Posterior vena cava (tissue), 2 donors: ENCODE data around the gene TCL1B. TPM values are rescaled to one million over a fixed set of nuclear protein-coding genes. Genes with fewer than 3 reads are reported as not detected.

ENCODE experiments used
- DNase-seq: peaks from one replicate; pipeline ENCODE4 v3.0.0-alpha.2; 2020; ENCODE audit warnings: low spot score
- intact Hi-C, 2 donors: fragments of 100-400 bp; cut with DNase I; formaldehyde crosslinking; loops; one replicate each; pipeline versions ENCODE4 v1.14.1 to v1.14.2; 2022 to 2023
- total RNA-seq, 2 donors: library from RNA; stranded (reverse); fragmentation: NEBNext Ultra II Directional; extraction: Animal tissue kit (Norgen Biotek cat#: 25700); gene quantifications; one replicate each; pipeline ENCODE4 v1.2.1, GENCODE V29; 2021
- donor health status: DM: yes; HTN: yes; CAD: no.
- donor health status: DM: yes; HTN: yes; CAD: no.

TCL1B gene
- total RNA-seq, 2 donors from 2014 or later = not detected

- intact Hi-C loops = no loop called here
- DNase-seq = no peak
Observed at GRCh38 chr14:95733212-95733611, 47.0 kb downstream of the TCL1B start.

- no peak for DNase-seq
- intact Hi-C loops = no loop called here
Observed at GRCh38 chr14:95739356-95739755, 53.1 kb downstream of the TCL1B start.

- intact Hi-C loops = no loop called here
- no peak for DNase-seq
Observed at GRCh38 chr14:95741038-95741490, 54.8 kb downstream of the TCL1B start.

GRCh38 chr14:95741781-95742180 is 55.6 kb downstream of the TCL1B start:
- no peak for DNase-seq

More at GRCh38 chr14:95741781-95742180, 55.6 kb downstream of the TCL1B start:
- intact Hi-C loops = no loop called here

Other genes with a start within 250 kb of the TCL1B start
- 10 to 100 TPM; 35.7 to 40.0 TPM for gene SYNE3, start 169.8 kb upstream of the TCL1B start, total RNA-seq
- 10 to 100 TPM; 21.7 to 25.6 TPM for gene GLRX5, start 151.4 kb upstream of the TCL1B start, total RNA-seq
- under 1 TPM in 1 of 2 donors, not detected in 1; 0.24 TPM for gene TCL1A, start 27.7 kb downstream of the TCL1B start, total RNA-seq
- not detected for gene TUNAR, start 190.4 kb downstream of the TCL1B start, total RNA-seq